LNCAP (cell line): ENCODE measurements around the gene DBNL.

Experiments used
- CTCF ChIP-seq: fragments of 450-650 bp; IDR thresholded peaks from 2 replicates; pipeline ENCODE4 v1.5.1; 2017; ENCODE audit warnings: mild to moderate bottlenecking

DBNL gene

GRCh38 chr7:44078521-44078920 is 34.0 kb downstream of the DBNL start:
- TF ChIP-seq CTCF = no peak

- TF ChIP-seq CTCF = no peak
These were observed 35.0 kb downstream of the DBNL start for GRCh38 chr7:44079331-44080021.

- no peak for TF ChIP-seq CTCF
These were observed 35.6 kb downstream of the DBNL start for GRCh38 chr7:44080118-44080517.

GRCh38 chr7:44080686-44081265 is 36.3 kb downstream of the DBNL start:
- no peak for TF ChIP-seq CTCF

- TF ChIP-seq CTCF = no peak
These were observed 36.8 kb downstream of the DBNL start for GRCh38 chr7:44081266-44081748.

- TF ChIP-seq CTCF = no peak
These were observed 38.2 kb downstream of the DBNL start for GRCh38 chr7:44082541-44083207.

- TF ChIP-seq CTCF = no peak
These were observed 39.3 kb downstream of the DBNL start for GRCh38 chr7:44083796-44084195.
